Lung (tissue), 12 donors: ENCODE data around the gene ADK. TPM values are rescaled to one million over a fixed set of nuclear protein-coding genes. Genes with fewer than 3 reads are reported as not detected.
"Not testable (repeated sequence)": the region's sequence is repeated elsewhere in the genome, so short reads cannot be mapped to it uniquely, and the experiment has no call there.

Experiments used
- ATAC-seq: fragments of 200-7000 bp; cut with Tn5 transposase; one replicate; pipeline ENCODE4 v1.9.1; 2020; ENCODE audit warnings: moderate number of reproducible peaks; ENCODE audit not compliant: insufficient read depth, low FRiP score
- DNase-seq, 3 donors: peaks; one replicate each; pipeline ENCODE4 v3.0.0-alpha.2; 2013 to 2017
- H3K27ac ChIP-seq, 2 donors: one replicate each; pipeline ENCODE4 v1.5.1; 2013; ENCODE audit warnings: mild to moderate bottlenecking in 2 of 2, moderate library complexity in 2 of 2, control low read depth in 1 of 2, inconsistent platforms in 1 of 2, low read depth in 1 of 2, low read length in 1 of 2
- H3K27me3 ChIP-seq, 3 donors: one replicate each; pipeline ENCODE4 v1.5.1; 2013; ENCODE audit warnings: low read length in 2 of 3; ENCODE audit not compliant: control insufficient read depth in 3 of 3, insufficient read depth in 3 of 3
- H3K36me3 ChIP-seq, 4 donors: one replicate each; pipeline ENCODE4 v1.5.1; 2013; ENCODE audit warnings: low read length in 4 of 4, mild to moderate bottlenecking in 1 of 4, moderate library complexity in 1 of 4; ENCODE audit not compliant: control insufficient read depth in 4 of 4, insufficient read depth in 4 of 4
- H3K4me1 ChIP-seq, 5 donors: one replicate each; pipeline ENCODE4 v1.5.1; 2013; ENCODE audit warnings: low read length in 5 of 5, mild to moderate bottlenecking in 2 of 5, moderate library complexity in 1 of 5; ENCODE audit not compliant: control insufficient read depth in 5 of 5, insufficient read depth in 5 of 5
- H3K4me3 ChIP-seq: one replicate; pipeline ENCODE4 v1.5.1; 2013; ENCODE audit warnings: mild to moderate bottlenecking, control low read depth, moderate library complexity
- H3K9ac ChIP-seq, 2 donors: one replicate each; pipeline ENCODE4 v1.5.1; 2013; ENCODE audit warnings: low read length in 2 of 2, control low read depth in 1 of 2; ENCODE audit not compliant: insufficient read depth in 1 of 2
- H3K9me3 ChIP-seq, 4 donors: one replicate each; pipeline ENCODE4 v1.5.1; 2013; ENCODE audit warnings: low read length in 3 of 4, mild to moderate bottlenecking in 1 of 4, moderate library complexity in 1 of 4; ENCODE audit not compliant: control insufficient read depth in 4 of 4, insufficient read depth in 3 of 4
- CTCF ChIP-seq: IDR thresholded peaks from 2 replicates; pipeline ENCODE4 v1.5.1; 2012; ENCODE audit warnings: mild to moderate bottlenecking; ENCODE audit errors: control extremely low read depth, extremely low read depth
- WGBS, 2 donors: extraction: QIAGEN DNeasy Blood & Tissue Kit; methylation state at CpG; one replicate each; pipeline ENCODE4 v1.1.7; 2013; 5-methylcytosine and 5-hydroxymethylcytosine counted together
- polyA plus RNA-seq, 2 donors: library from polyadenylated mRNA; stranded (reverse); fragments of 200-250 nt; gene quantifications; one replicate each; pipeline ENCODE4 v1.2.1, GENCODE V29; 2013
- total RNA-seq, 2 donors: library from RNA; depleted of rRNA in 1 of 2; stranded (reverse); fragments of >200 nt in 1 of 2; gene quantifications; one replicate each; pipeline ENCODE4 v1.2.1, GENCODE V29; 2014 to 2021
- donor health status: control.
- donor health status: control.
- donor health status: Bipolar disorder and iron deficiency.
- donor health status: healthy.
- donor health status: DM: yes; HTN: yes; CAD: no.

ADK gene
- total and polyA plus RNA-seq, 4 donors: 31.6 to 82.3 (median 42.9) TPM

- not testable (repeated sequence) for H3K9me3 ChIP-seq, H3K36me3 ChIP-seq, H3K4me1 ChIP-seq, ATAC-seq, H3K27ac ChIP-seq, H3K9ac ChIP-seq, H3K27me3 ChIP-seq, DNase-seq, H3K4me3 ChIP-seq
- 93 to 95% methylated on average over 12 of the region's 12 CpGs for WGBS, 2 donors
Measured at GRCh38 chr10:74573497-74573896, 422.5 kb downstream of the ADK start.

DNA sequence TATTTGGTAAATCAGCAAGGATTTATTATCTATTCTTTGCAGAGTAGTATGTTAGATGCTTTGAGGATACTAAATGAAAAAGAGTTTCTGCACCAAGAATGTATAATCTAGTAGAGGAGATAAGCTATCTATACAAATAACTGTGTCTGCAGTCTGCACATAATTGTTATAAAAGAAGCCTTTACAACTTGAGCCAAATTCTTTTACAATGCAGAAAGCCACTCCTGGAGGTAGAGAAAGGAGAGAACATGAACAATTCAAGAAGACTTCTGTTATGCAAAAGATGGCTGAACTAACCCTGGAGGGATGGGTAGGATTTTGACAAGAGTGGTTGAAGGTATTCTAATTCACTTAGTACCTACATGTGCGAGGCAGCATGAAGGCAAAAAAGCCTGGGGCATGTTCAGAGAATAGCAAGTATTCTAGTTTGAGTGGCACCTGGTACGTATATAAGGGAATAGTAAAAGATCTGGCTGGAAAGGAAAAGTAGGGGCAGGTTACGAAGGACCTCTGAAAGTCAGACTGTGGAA, 424.2 kb downstream of the ADK start:
- no peak overlapping the region for H3K9ac ChIP-seq
- ATAC-seq (no peak), DNase-seq (no peak)
- no peak for TF ChIP-seq CTCF
- no peak overlapping the region for H3K4me3 ChIP-seq
- no peaks in the 10 kb centered on the region for H3K27me3 ChIP-seq
- no peak overlapping the region for H3K27ac ChIP-seq
- WGBS, 2 donors: 99% methylated on average over 3 of the region's 3 CpGs
- no peaks in the 10 kb centered on the region for H3K9me3 ChIP-seq
- no peaks in the 10 kb centered on the region for H3K36me3 ChIP-seq
- no peaks in the 10 kb centered on the region for H3K4me1 ChIP-seq

- Histone ChIP-seq H3K9me3 (no peaks in the 10 kb centered on the region), H3K4me3 (no peak overlapping the region), H3K9ac (no peak overlapping the region), H3K36me3 (no peaks in the 10 kb centered on the region), H3K27ac (no peak overlapping the region), H3K4me1 (no peaks in the 10 kb centered on the region), H3K27me3 (no peaks in the 10 kb centered on the region)
- DNase-seq: no peak
- no peak for TF ChIP-seq CTCF
- 90 to 97% methylated on average over 1 of the region's 1 CpG for WGBS, 2 donors
- no peak for ATAC-seq
Measured at GRCh38 chr10:74575912-74576311, 424.9 kb downstream of the ADK start.

- ATAC-seq (no peak), DNase-seq (no peak)
- H3K9ac ChIP-seq: no peak overlapping the region
- H3K27me3 ChIP-seq: no peaks in the 10 kb centered on the region
- no peaks in the 10 kb centered on the region for H3K4me1 ChIP-seq
- 93 to 95% methylated on average over 3 of the region's 3 CpGs for WGBS, 2 donors
- H3K27ac ChIP-seq: no peak overlapping the region
- TF ChIP-seq CTCF: no peak
- no peaks in the 10 kb centered on the region for H3K36me3 ChIP-seq
- H3K9me3 ChIP-seq: no peaks in the 10 kb centered on the region
- H3K4me3 ChIP-seq: no peak overlapping the region
Measured at GRCh38 chr10:74576586-74576985, 425.6 kb downstream of the ADK start.

DNA sequence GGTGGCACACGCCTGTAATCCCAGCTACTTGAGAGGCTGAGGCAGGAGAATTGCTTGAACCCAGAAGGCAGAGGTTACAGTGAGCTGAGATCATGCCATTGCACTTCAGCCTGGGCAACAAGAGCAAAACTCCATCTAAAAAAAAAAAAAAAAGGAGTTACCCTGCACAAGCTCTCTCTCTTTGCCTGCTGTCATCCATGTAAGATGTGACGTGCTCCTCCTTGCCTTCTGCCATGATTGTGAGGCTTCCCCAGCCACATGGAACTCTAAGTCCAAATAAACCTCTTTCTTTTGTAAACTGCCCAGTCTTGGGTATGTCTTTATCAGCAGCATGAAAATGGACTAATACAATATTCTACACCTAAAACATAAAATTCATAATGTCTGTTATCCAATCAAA, 429.4 kb downstream of the ADK start:
- not testable (repeated sequence) for DNase-seq, H3K4me3 ChIP-seq, H3K9me3 ChIP-seq, H3K27me3 ChIP-seq, ATAC-seq, H3K9ac ChIP-seq, H3K27ac ChIP-seq, H3K36me3 ChIP-seq, H3K4me1 ChIP-seq
- 95 to 99% methylated on average over 2 of the region's 2 CpGs for WGBS, 2 donors
